T-helper 1 cell treated with Interleukin-12 subunit alpha and Interleukin-12 subunit beta and Interleukin-4 antibody, amounts not matched to agents 30 ng/mL and 1 ng/mL, for 36 hours (primary cell): Measurements from ENCODE around the gene LIN28A. TPM values are rescaled to one million over a fixed set of nuclear protein-coding genes. Genes with fewer than 3 reads are reported as not detected.
"Not testable (repeated sequence)": the region's sequence is repeated elsewhere in the genome, so short reads cannot be mapped to it uniquely, and the experiment has no call there.

Experiments
- intact Hi-C: fragments of 100-400 bp; cut with micrococcal nuclease; formaldehyde crosslinking; loops from one replicate; pipeline ENCODE4 v1.15.1; 2024
- total RNA-seq: library from RNA; stranded (reverse); gene quantifications from 2 replicates; pipeline ENCODE4 v1.2.3, GENCODE V29; 2022

Gene LIN28A, protein sequence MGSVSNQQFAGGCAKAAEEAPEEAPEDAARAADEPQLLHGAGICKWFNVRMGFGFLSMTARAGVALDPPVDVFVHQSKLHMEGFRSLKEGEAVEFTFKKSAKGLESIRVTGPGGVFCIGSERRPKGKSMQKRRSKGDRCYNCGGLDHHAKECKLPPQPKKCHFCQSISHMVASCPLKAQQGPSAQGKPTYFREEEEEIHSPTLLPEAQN
- not detected in 2 replicates for total RNA-seq

- intact Hi-C loops: no loop called here
Measured at GRCh38 chr1:26410706-26411623, at the start of gene LIN28A. LIN28A (plus strand) TSS chr1:26410817; CDS start chr1:26410892, 75 bp downstream.

DNA sequence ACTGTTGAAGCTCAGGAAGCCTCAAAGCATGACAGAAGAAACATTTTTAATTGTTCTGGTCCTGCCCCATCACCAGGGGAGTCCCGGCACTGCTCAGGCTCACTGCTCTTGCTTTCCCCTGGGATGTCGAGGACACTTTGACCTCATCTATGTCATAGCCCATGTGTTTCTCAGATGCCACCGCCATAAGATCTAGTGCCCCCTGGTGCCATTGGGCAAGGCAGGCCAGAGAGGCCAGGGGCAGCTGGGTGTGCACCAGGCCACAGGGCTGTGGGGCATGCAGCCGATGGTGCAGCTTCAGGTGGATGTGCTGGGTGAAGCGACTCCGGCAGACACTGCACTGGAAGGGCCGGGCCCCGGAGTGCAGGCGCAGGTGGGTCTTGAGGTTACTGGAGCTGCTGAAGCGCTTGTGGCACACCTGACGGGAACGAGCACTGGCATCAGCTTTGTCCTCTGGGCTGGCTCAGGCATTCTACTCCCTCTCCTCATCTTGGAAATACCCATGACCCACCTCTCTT, 49.0 kb upstream of the LIN28A start:
- intact Hi-C loops: loop anchor here (2.0 kb wide), 1 partner anchor 55 kb away; no protein-coding TSS in a partner anchor

GRCh38 chr1:26362331-26362730, 48.3 kb upstream of the LIN28A start:
- intact Hi-C loops: loop anchor here (2.0 kb wide), 1 partner anchor 54 kb away; no protein-coding TSS in a partner anchor

- intact Hi-C loops: loop anchor here (1.0 to 2.0 kb wide), 7 partner anchors 15 to 87 kb away; no protein-coding TSS in a partner anchor
Measured at GRCh38 chr1:26363549-26364448, 46.8 kb upstream of the LIN28A start.

- intact Hi-C loops: no loop called here
Measured at GRCh38 chr1:26364956-26365355, 45.7 kb upstream of the LIN28A start.

DNA sequence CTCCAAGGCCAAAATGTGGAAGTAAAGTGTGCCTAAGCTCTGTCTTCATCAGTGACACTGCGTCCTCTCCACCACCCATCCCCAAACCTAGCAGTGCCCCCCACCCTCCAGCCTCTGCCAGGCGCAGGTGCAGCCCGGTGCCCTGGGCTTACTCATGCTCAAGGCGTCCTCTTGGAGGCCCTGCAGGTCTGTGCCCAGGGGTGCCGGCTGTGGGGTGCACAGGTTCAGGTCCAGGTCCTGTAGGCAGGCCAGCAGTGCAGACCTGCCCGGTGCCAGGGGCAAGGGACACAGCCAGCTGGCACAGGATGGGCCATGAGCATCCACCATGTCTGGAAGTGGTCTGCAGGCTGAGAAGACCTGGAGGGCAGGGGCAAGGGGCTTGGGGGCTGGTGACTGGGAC, 43.2 kb upstream of the LIN28A start:
- intact Hi-C loops: no loop called here

DNA sequence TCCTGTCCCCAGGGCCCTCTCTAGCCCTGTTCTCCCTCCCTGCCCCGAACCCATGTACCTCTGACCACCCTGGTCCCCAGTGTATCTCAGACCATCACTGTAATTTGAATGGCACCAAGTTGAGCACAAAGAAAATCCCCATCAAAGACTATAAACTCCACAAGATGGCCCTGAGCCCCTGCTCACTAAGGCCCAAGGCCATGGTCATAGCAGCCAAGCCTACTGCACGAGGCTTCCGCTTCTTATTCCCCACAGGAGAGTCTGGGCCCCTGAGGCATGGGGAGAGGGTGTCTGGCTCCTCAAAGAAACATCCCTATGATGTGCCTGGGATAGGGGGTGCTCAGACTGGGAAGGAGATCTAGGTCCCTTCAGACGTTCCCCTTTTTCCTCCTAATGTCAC, 42.6 kb upstream of the LIN28A start:
- intact Hi-C loops: no loop called here

GRCh38 chr1:26368486-26368885, 42.1 kb upstream of the LIN28A start:
- intact Hi-C loops: no loop called here

DNA sequence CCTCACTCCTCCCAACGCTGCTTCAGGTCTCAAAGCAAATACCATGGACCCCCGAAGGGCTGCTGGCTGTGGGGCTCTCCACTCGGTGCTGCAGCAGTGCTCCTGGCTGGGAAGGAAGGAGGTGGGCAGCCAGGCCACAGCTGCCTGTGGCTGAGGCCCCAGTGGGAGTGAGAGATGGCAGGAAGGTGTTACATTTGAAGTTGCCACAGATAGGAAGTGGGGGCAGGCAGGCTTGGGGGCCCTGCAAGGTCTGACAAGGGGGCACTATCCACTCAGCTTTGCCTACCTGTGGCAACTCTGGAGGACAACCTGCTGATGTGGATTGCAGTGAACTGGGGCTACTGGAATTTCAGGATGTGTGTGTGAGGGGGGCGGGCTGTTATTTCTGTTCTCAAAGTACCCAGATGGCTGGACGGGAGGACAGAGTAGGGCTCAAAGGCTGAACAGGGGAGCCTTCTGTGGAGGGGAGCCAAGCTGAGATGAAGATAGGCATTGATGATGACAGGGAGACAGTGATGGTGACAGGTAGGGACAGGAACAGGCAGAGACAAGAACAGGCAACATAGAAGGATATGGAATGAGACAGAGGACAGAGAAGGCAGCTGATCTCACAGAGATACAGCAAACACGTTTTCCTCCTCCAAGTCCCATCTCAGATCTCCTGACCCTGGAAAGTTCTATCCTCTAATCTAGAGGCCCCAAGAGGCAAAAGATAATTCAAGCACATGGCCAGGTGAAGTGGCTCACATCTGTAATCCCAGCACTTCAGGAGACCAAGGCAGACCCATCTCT, 39.8 kb upstream of the LIN28A start:
- intact Hi-C loops: no loop called here

DNA sequence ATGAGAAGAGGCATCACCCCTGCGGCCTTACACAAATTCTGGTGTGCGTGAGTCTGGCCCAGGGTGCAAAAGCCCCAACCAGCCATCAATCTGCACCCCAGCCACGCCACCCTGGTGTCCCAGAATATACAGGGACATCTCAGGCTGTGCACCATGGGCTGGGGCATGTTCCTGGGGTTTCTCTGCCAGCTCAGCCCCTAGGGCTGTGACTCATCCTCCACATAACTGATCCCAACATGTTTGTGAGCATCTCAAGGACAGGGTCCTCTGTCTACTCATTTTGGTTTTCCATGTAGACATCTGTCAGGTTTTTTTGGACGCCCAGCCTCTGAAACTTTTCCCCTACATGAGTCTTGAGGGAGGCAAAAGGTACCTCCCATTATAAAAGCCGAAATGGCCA, 38.6 kb upstream of the LIN28A start:
- intact Hi-C loops: no loop called here

- intact Hi-C loops: loop anchor here (1.0 kb wide), 1 partner anchor 36 kb away; no protein-coding TSS in a partner anchor
Measured at GRCh38 chr1:26372611-26373010, 38.0 kb upstream of the LIN28A start, which contains the start of gene ZNF683. ZNF683 (minus strand) TSS chr1:26372750; CDS start chr1:26368571, 4,179 bp downstream.

GRCh38 chr1:26373281-26373680, 37.3 kb upstream of the LIN28A start:
- intact Hi-C loops: loop anchor here (1.0 kb wide), 1 partner anchor 37 kb away; no protein-coding TSS in a partner anchor

- intact Hi-C loops: loop anchor here (1.0 kb wide), 1 partner anchor 37 kb away; no protein-coding TSS in a partner anchor
Measured at GRCh38 chr1:26373789-26374188, 36.8 kb upstream of the LIN28A start.

DNA sequence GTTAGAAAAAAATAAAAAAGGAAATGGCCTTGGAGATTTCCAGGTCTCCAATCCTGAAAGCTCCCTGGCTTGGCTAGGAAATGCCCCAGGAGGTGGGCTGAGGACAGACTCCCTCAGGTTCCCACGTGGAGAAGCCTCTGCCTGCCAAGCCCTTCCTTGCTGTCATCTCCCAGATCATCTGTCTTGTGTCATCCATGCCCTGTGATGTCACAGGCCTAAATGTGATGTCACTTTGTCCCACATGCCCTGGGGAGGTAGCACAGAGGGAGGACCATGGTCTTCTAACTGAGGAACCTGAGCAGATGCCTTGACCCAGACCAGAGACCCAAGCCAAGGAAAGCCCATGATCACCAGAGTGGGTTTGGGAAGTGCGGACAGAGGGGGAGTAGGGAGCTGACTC, 36.3 kb upstream of the LIN28A start:
- intact Hi-C loops: not testable (repeated sequence)

GRCh38 chr1:26375081-26375480, 35.5 kb upstream of the LIN28A start:
- intact Hi-C loops: no loop called here

DNA sequence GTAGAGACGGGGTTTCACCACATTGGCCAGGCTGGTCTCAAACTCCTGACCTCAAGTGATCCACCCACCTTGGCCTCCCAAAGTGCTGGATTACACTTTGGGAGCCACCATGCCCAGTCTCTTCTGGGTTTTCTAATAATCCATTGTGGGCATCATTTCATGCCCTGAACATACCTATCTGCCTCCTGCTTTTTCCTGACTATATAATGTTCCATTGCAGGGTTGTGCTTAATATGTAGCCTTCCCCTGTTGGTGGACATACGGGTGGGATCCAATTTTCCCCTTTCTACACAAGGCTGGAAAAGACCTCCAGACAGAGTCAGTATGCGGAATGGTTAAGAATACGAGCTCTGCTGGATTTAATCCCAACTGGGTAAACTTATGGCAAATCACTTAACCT, 34.6 kb upstream of the LIN28A start:
- intact Hi-C loops: no loop called here

- intact Hi-C loops: loop anchor here (1.0 to 2.0 kb wide), 7 partner anchors 15 to 91 kb away; partner anchors contain the start of gene DHDDS
Measured at GRCh38 chr1:26378088-26378878, 32.3 kb upstream of the LIN28A start.

DNA sequence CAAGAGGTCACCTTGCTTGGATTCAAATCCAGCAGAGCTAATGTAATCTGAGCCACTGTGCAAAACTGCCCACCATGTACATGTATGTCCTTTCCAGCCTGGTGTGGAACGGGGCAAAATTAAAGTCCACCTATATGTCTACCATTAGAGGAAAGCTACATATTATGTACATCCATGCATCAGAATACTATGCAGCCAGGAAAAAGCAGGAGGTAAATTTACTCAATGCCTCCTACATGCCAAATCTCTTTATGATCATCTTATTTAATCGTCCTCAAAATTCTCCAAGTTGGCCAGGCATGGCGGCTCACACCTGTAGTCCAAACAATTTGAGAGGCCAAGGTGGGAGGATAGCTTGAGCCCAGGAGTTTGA, 31.8 kb upstream of the LIN28A start:
- intact Hi-C loops: loop anchor here (1.0 to 2.0 kb wide), 7 partner anchors 16 to 92 kb away; partner anchors contain the start of gene DHDDS

DNA sequence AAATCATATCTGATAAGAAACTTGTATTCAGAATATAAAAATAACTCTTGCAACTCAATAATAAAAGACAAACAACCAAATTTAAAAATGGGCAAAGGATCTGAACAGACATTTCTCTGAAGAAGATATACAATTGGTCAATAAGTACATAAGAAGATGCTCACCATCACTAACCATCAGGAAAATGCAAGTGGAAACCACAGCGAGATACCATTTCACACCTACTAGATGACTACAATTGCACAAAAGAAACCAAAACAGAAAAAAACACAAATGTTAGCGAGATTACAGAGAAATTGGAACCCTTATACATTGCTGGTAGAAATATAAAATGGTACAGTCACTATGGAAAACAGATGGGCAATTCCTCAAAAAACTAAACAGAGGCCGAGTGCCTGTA, 26.5 kb upstream of the LIN28A start:
- intact Hi-C loops: no loop called here
